GM12878 (cell line): ENCODE data around the gene SPTBN2. TPM values are rescaled to one million over a fixed set of nuclear protein-coding genes. Genes with fewer than 3 reads are reported as not detected.

Experiments used
- ATAC-seq: fragments of 200-7000 bp; cut with Tn5 transposase; 3 replicates; pipeline ENCODE4 v1.9.1; 2020; ENCODE audit warnings: mild to moderate bottlenecking, moderate library complexity
- BruUV-seq: library from RNA; stranded (reverse); fragments of 400-500 nt; replicated peaks from 2 replicates; lab custom pipeline; 2021; lab: Mats Ljungman, UMichigan
- CTCF ChIA-PET: fragments of 300-600 bp; sonication (Branson Sonifier 250); formaldehyde crosslinking; extraction: SDS; loops from one replicate; lab custom pipeline; 2021; ENCODE audit warnings: inconsistent platforms; lab: Yijun Ruan, JAX
- POLR2A ChIA-PET: fragments of 350-600 bp; formaldehyde crosslinking; extraction: SDS; loops from one replicate; lab custom pipeline; 2021; ENCODE audit warnings: inconsistent platforms; lab: Charles Lee
- RAD21 ChIA-PET: fragments of 300-600 bp; sonication (Branson Sonifier 250); formaldehyde crosslinking; loops from one replicate; lab custom pipeline; 2023; ENCODE audit warnings: antibody characterized with exemption; ENCODE audit not compliant: unreplicated experiment; lab: Charles Lee
- SMC1A ChIA-PET: fragments of 300-600 bp; sonication (Branson Sonifier 250); formaldehyde crosslinking; loops from one replicate; lab custom pipeline; 2023; ENCODE audit not compliant: unreplicated experiment, uncharacterized antibody; lab: Charles Lee
- DNase-seq: peaks from one replicate; pipeline ENCODE4 v3.0.0-alpha.2; 2011; ENCODE audit warnings: low read depth, low spot score
- FAIRE-seq: peaks from 3 replicates; lab custom pipeline; 2011; peaks lifted over from hg19 to GRCh38; lab: Jason Lieb, UNC
- H2AFZ ChIP-seq: 2 replicates; pipeline ENCODE4 v1.6.0; 2011; ENCODE audit warnings: low read depth, low read length, control low read depth; ENCODE audit not compliant: control insufficient read depth
- H3K27ac ChIP-seq: 2 replicates; pipeline ENCODE4 v1.5.1; 2011; ENCODE audit warnings: control low read depth; ENCODE audit not compliant: control insufficient read depth, insufficient read depth
- H3K27me3 ChIP-seq, 2 experiments: replicated peaks in 1 of 2; 2 replicates each; pipeline versions ENCODE4 v1.6.0 to v1.6.1; 2011; ENCODE audit warnings: low read length in 1 of 2; ENCODE audit not compliant: control insufficient read depth in 2 of 2, insufficient read depth in 2 of 2
- H3K36me3 ChIP-seq, 2 experiments: 2 replicates each; pipeline ENCODE4 v1.5.1; 2011; ENCODE audit warnings: low read length in 1 of 2; ENCODE audit not compliant: control insufficient read depth in 2 of 2, insufficient read depth in 2 of 2
- H3K4me1 ChIP-seq: 2 replicates; pipeline ENCODE4 v1.6.1; 2011; ENCODE audit warnings: mild to moderate bottlenecking, low read length, moderate library complexity, mixed read lengths; ENCODE audit not compliant: control insufficient read depth, insufficient read depth
- H3K4me2 ChIP-seq: 2 replicates; pipeline ENCODE4 v1.6.0; 2011; ENCODE audit warnings: control low read depth; ENCODE audit not compliant: control insufficient read depth, insufficient read depth
- H3K4me3 ChIP-seq: fragments of 200-600 bp; sonication (generic); 2 replicates; pipeline ENCODE4 v1.5.1; 2016
- H3K79me2 ChIP-seq: 2 replicates; pipeline ENCODE4 v1.6.0; 2011; ENCODE audit warnings: low read length; ENCODE audit not compliant: control insufficient read depth, insufficient read depth
- H3K9ac ChIP-seq: 2 replicates; pipeline ENCODE4 v1.8.0; 2011; ENCODE audit warnings: low read length, control low read depth, mixed read lengths; ENCODE audit not compliant: control insufficient read depth, insufficient read depth
- H3K9me3 ChIP-seq: replicated peaks from 3 replicates; pipeline ENCODE4 v1.5.1; 2011; ENCODE audit warnings: mild to moderate bottlenecking, low read length; ENCODE audit not compliant: control insufficient read depth, insufficient read depth
- H4K20me1 ChIP-seq: 2 replicates; pipeline ENCODE4 v1.6.0; 2011; ENCODE audit not compliant: control insufficient read depth, insufficient read depth
- CBFB ChIP-seq: IDR thresholded peaks from 2 replicates; pipeline ENCODE4 v1.6.1; 2016; ENCODE audit warnings: antibody characterized with exemption, low read depth
- CREB1 ChIP-seq: IDR thresholded peaks from 2 replicates; pipeline ENCODE4 v1.6.1; 2012; ENCODE audit warnings: low read depth, mild to moderate bottlenecking, inconsistent platforms
- E2F4 ChIP-seq: IDR thresholded peaks from 2 replicates; pipeline ENCODE4 v1.6.1; 2012; ENCODE audit warnings: low read depth, low read length, improper control_type of control experiment
- EGR1 ChIP-seq, 2 experiments: IDR thresholded peaks; 1 replicate in 1 of 2; 2 replicates in 1 of 2; pipeline ENCODE4 v1.6.1; 2011 to 2012; ENCODE audit warnings: low read depth in 2 of 2, low read length in 2 of 2, borderline replicate concordance in 1 of 2, mild to moderate bottlenecking in 1 of 2, moderate library complexity in 1 of 2
- JUNB ChIP-seq: IDR thresholded peaks from 2 replicates; pipeline ENCODE4 v1.6.1; 2016; ENCODE audit warnings: antibody characterized with exemption, mild to moderate bottlenecking
- MTA2 ChIP-seq: fragments of 450-650 bp; IDR thresholded peaks from 2 replicates; pipeline ENCODE4 v1.6.1; 2016; ENCODE audit warnings: low read depth, mild to moderate bottlenecking, moderate library complexity
- NBN ChIP-seq: fragments of 450-650 bp; IDR thresholded peaks from 2 replicates; pipeline ENCODE4 v1.6.1; 2016
- POLR2AphosphoS5 ChIP-seq: IDR thresholded peaks from 2 replicates; pipeline ENCODE4 v1.6.1; 2011; ENCODE audit warnings: mild to moderate bottlenecking, low read length, inconsistent platforms
- RBBP5 ChIP-seq: fragments of 200-600 bp; sonication (generic); conservative IDR thresholded peaks from 2 replicates; pipeline ENCODE4 v1.6.1; 2016
- RUNX3 ChIP-seq: IDR thresholded peaks from 2 replicates; pipeline ENCODE4 v1.6.1; 2012; ENCODE audit warnings: low read length, inconsistent platforms
- SIN3A ChIP-seq: IDR thresholded peaks from 2 replicates; pipeline ENCODE4 v1.6.1; 2012; ENCODE audit warnings: low read depth, low read length, improper control_type of control experiment
- SMAD5 ChIP-seq: IDR thresholded peaks from 2 replicates; pipeline ENCODE4 v1.6.1; 2016; ENCODE audit warnings: antibody characterized with exemption, low read depth
- SREBF2 ChIP-seq: IDR thresholded peaks from 2 replicates; pipeline ENCODE4 v1.6.1; 2012; ENCODE audit warnings: mild to moderate bottlenecking, low read length
- YY1 ChIP-seq: IDR thresholded peaks from 2 replicates; pipeline ENCODE4 v1.6.1; 2011; ENCODE audit warnings: low read depth, mild to moderate bottlenecking, low read length
- ZNF24 ChIP-seq: fragments of 450-650 bp; IDR thresholded peaks from 2 replicates; pipeline ENCODE4 v1.6.1; 2017; ENCODE audit warnings: antibody characterized with exemption, mild to moderate bottlenecking
- ZSCAN29 ChIP-seq: fragments of 450-650 bp; IDR thresholded peaks from 2 replicates; pipeline ENCODE4 v1.6.1; 2017; ENCODE audit warnings: mild to moderate bottlenecking, moderate library complexity
- WGBS: methylation state at CpG from one replicate; pipeline ENCODE4 v1.1.6; 2016; ENCODE audit warnings: low lambda C conversion rate; ENCODE audit not compliant: insufficient replicate concordance, insufficient coverage; ENCODE audit errors: missing lambda C conversion rate; 5-methylcytosine and 5-hydroxymethylcytosine counted together
- in situ Hi-C: fragments of 300-500 bp; cut with MboI; formaldehyde crosslinking; loops from 9 replicates; pipeline ENCODE4 v1.14.3; 2018; ENCODE audit warnings: mixed read lengths
- intact Hi-C: fragments of 100-400 bp; cut with micrococcal nuclease; formaldehyde crosslinking; loops from one replicate; pipeline ENCODE4 v1.14.2; 2022; ENCODE audit not compliant: unreplicated experiment
- polyA plus RNA-seq, 11 experiments: library from polyadenylated mRNA; depleted of rRNA in 4 of 11; unstranded in 6 of 11; stranded (reverse) in 5 of 11; fragments of >200 nt; fragmentation: Nextera tagmentation in 4 of 11; fragmentation: Illumina TruSeq in 1 of 11; extraction: Ambion mirVana in 4 of 11; extraction: Trizol in 1 of 11; gene quantifications; 1 replicate in 1 of 11; 2 replicates in 10 of 11; pipeline versions ENCODE4 v1.2.1 to v1.2.3, GENCODE V29; 2011 to 2016; ENCODE audit warnings: inconsistent platforms in 2 of 11, missing spikeins in 2 of 11, low read depth in 1 of 11
- total RNA-seq, 4 experiments: library from RNA; depleted of rRNA in 3 of 4; stranded (reverse); fragments of >200 nt in 3 of 4; fragmentation: Illumina TruSeq in 1 of 4; extraction: Trizol in 1 of 4; gene quantifications; 2 replicates each; pipeline versions ENCODE4 v1.2.1 to v1.2.3, GENCODE V29; 2013 to 2021
- TF ChIP-seq, protein P1 (sequence below): fragments of 450-650 bp; IDR thresholded peaks from 2 replicates; pipeline ENCODE4 v1.6.1; 2017; ENCODE audit warnings: borderline replicate concordance
- TF ChIP-seq, protein P2 (sequence below): fragments of 450-650 bp; formaldehyde crosslinking; IDR thresholded peaks from 2 replicates; pipeline ENCODE4 v1.4.0; 2020; ENCODE audit warnings: mild to moderate bottlenecking, moderate library complexity
- TF ChIP-seq, protein P3 (sequence below): fragments of 450-650 bp; IDR thresholded peaks from 2 replicates; pipeline ENCODE4 v1.6.1; 2017; ENCODE audit warnings: mild to moderate bottlenecking

The SPTBN2 gene
- total and polyA plus RNA-seq, 10 of the 15 experiments (the other 5 are each of a cell fraction or from before 2014, with no cell fraction given) = 0.38 to 1.0 (median 0.69) TPM; not detected in 5

DNA sequence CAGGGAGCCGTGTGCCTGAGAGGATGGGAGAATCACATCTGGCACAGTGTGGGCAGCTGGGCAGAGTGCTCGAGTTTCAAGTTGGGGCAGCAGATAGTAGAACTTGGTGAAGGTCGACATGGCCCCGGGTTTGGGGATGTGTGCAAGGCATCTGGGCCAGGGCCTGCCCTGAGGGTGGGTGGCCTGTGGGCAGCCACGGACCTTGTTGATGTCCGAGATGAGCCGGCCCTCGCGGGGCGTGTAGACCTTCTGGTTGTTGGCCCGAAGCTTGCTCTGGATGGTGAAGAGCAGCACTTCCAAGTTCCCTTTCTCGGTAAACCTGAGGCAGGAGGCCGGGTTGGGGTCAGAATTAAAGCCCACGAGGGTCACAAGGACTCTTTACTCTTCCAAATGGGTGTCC, 20.3 kb downstream of the SPTBN2 start:
- intact Hi-C loops = no loop called here
- WGBS = 73% methylated on average over 14 of the region's 14 CpGs
- H3K4me1 ChIP-seq = no peaks in the 10 kb centered on the region
- no peak for DNase-seq
- ATAC-seq = no peak
- BruUV-seq = no TSS peak
- no peak overlapping the region for H3K9ac ChIP-seq
- ChIA-PET RAD21 (interaction anchor here (0.9 kb wide), 1 partner anchor 172 kb away, joined by 3 read pairs; no protein-coding TSS in a partner anchor), POLR2A (no interaction called here), CTCF (no interaction called here), SMC1A (no interaction called here)
- H3K27ac ChIP-seq = no peak overlapping the region
- H3K9me3 ChIP-seq = no peaks in the 10 kb centered on the region
- no peak for FAIRE-seq
- no peak overlapping the region for H3K4me3 ChIP-seq
- H4K20me1 ChIP-seq = no peaks in the 10 kb centered on the region
- TF ChIP-seq JUNB (no peak), EGR1 (IDR thresholded peaks at IDR 0.05; ENCODE audit: borderline replicate concordance in 1 of 2, low read depth in 2 of 2, low read length in 2 of 2) (no peak), SREBF2 (no peak), YY1 (no peak), E2F4 (no peak), CREB1 (no peak), NBN (no peak), MTA2 (no peak), ZNF24 (no peak), RBBP5 (no peak), ZSCAN29 (no peak), RUNX3 (no peak), SMAD5 (no peak), POLR2AphosphoS5 (no peak), SIN3A (no peak), CBFB (no peak)
- TF ChIP-seq, protein P1, sequence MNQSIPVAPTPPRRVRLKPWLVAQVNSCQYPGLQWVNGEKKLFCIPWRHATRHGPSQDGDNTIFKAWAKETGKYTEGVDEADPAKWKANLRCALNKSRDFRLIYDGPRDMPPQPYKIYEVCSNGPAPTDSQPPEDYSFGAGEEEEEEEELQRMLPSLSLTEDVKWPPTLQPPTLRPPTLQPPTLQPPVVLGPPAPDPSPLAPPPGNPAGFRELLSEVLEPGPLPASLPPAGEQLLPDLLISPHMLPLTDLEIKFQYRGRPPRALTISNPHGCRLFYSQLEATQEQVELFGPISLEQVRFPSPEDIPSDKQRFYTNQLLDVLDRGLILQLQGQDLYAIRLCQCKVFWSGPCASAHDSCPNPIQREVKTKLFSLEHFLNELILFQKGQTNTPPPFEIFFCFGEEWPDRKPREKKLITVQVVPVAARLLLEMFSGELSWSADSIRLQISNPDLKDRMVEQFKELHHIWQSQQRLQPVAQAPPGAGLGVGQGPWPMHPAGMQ = no peak
- TF ChIP-seq, protein P2, sequence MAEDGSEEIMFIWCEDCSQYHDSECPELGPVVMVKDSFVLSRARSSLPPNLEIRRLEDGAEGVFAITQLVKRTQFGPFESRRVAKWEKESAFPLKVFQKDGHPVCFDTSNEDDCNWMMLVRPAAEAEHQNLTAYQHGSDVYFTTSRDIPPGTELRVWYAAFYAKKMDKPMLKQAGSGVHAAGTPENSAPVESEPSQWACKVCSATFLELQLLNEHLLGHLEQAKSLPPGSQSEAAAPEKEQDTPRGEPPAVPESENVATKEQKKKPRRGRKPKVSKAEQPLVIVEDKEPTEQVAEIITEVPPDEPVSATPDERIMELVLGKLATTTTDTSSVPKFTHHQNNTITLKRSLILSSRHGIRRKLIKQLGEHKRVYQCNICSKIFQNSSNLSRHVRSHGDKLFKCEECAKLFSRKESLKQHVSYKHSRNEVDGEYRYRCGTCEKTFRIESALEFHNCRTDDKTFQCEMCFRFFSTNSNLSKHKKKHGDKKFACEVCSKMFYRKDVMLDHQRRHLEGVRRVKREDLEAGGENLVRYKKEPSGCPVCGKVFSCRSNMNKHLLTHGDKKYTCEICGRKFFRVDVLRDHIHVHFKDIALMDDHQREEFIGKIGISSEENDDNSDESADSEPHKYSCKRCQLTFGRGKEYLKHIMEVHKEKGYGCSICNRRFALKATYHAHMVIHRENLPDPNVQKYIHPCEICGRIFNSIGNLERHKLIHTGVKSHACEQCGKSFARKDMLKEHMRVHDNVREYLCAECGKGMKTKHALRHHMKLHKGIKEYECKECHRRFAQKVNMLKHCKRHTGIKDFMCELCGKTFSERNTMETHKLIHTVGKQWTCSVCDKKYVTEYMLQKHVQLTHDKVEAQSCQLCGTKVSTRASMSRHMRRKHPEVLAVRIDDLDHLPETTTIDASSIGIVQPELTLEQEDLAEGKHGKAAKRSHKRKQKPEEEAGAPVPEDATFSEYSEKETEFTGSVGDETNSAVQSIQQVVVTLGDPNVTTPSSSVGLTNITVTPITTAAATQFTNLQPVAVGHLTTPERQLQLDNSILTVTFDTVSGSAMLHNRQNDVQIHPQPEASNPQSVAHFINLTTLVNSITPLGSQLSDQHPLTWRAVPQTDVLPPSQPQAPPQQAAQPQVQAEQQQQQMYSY (CRISPR knock-in tag) = no peak
- TF ChIP-seq, protein P3, sequence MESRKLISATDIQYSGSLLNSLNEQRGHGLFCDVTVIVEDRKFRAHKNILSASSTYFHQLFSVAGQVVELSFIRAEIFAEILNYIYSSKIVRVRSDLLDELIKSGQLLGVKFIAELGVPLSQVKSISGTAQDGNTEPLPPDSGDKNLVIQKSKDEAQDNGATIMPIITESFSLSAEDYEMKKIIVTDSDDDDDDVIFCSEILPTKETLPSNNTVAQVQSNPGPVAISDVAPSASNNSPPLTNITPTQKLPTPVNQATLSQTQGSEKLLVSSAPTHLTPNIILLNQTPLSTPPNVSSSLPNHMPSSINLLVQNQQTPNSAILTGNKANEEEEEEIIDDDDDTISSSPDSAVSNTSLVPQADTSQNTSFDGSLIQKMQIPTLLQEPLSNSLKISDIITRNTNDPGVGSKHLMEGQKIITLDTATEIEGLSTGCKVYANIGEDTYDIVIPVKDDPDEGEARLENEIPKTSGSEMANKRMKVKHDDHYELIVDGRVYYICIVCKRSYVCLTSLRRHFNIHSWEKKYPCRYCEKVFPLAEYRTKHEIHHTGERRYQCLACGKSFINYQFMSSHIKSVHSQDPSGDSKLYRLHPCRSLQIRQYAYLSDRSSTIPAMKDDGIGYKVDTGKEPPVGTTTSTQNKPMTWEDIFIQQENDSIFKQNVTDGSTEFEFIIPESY = no peak
- H2AFZ ChIP-seq = no peak overlapping the region
- H3K79me2 ChIP-seq = no peaks in the 10 kb centered on the region
- H3K27me3 ChIP-seq = no peaks in the 10 kb centered on the region
- H3K36me3 ChIP-seq = no peaks in the 10 kb centered on the region
- in situ Hi-C loops = no loop called here
- H3K4me2 ChIP-seq = no peak overlapping the region
